ENCODE measurements around the gene KLHL3.

Gene KLHL3

GRCh38 chr5:137693307-137693950, 42.5 kb downstream of the KLHL3 start:
- Histone ChIP-seq H3K4me3 (ENCODE audit: low read depth, low read length) (no peak overlapping the region), H3K9me3 (ENCODE audit: control insufficient read depth, insufficient read depth, low read depth, low read length) (no peaks in the 10 kb centered on the region), H3K27ac (ENCODE audit: extremely low read depth, low read depth, low read length) (no peak overlapping the region), H3K36me3 (ENCODE audit: control insufficient read depth in 2 of 2, insufficient read depth in 1 of 2, low read length in 2 of 2) (peaks cover 0 to 9% of the 10 kb centered on the region in 2 experiments; a peak in 1 of 3 replicates), H3K4me1 (ENCODE audit: control insufficient read depth, insufficient read depth, low read length) (no peaks in the 10 kb centered on the region)
- CTCF ChIA-PET: interaction anchor here (1.3 to 1.8 kb wide), 2 partner anchors 9 to 33 kb away, joined by 4 to 9 read pairs; no protein-coding TSS in a partner anchor
- POLR2A ChIA-PET: no interaction called here
- TF ChIP-seq ZBTB8A (tag by site-specific recombination; IDR thresholded peaks at IDR 0.05): no peak
- TF ChIP-seq ZNF311 (tag by site-specific recombination; IDR thresholded peaks at IDR 0.05; ENCODE audit: borderline replicate concordance): no peak
- TF ChIP-seq ZNF660 (tag by site-specific recombination; IDR thresholded peaks at IDR 0.05): no peak
- no peak for TF ChIP-seq ZNF16 (tag by site-specific recombination; IDR thresholded peaks at IDR 0.05; ENCODE audit: low read depth)
- TF ChIP-seq ZNF48 (tag by site-specific recombination; IDR thresholded peaks at IDR 0.05): no peak
- no peak for TF ChIP-seq ZNF157 (tag by site-specific recombination; IDR thresholded peaks at IDR 0.05)
- no peak for TF ChIP-seq ZNF843 (tag by site-specific recombination; IDR thresholded peaks at IDR 0.05)
- TF ChIP-seq ZNF202 (tag by site-specific recombination; IDR thresholded peaks at IDR 0.05; ENCODE audit: borderline replicate concordance): no peak
- no peak for TF ChIP-seq KLF1 (tag by site-specific recombination; IDR thresholded peaks at IDR 0.05)
- no peak for TF ChIP-seq TSHZ1 (tag by site-specific recombination; IDR thresholded peaks at IDR 0.05; ENCODE audit: borderline replicate concordance)
- no peak for TF ChIP-seq SALL2 (tag by site-specific recombination; IDR thresholded peaks at IDR 0.05; ENCODE audit: borderline replicate concordance)
- no peak for TF ChIP-seq PBX3 (CRISPR knock-in tag; IDR thresholded peaks at IDR 0.05)
- no peak for TF ChIP-seq ZNF449 (tag by site-specific recombination; IDR thresholded peaks at IDR 0.05)
- TF ChIP-seq ZNF362 (tag by site-specific recombination; IDR thresholded peaks at IDR 0.05): no peak

- TF ChIP-seq ZNF146 (tag by site-specific recombination; IDR thresholded peaks at IDR 0.05) (peak; percentile 92), ZNF580 (tag by site-specific recombination; IDR thresholded peaks at IDR 0.05) (peak; percentile 27; the same call in 1 of the 2 replicates), GFI1B (tag by site-specific recombination; IDR thresholded peaks at IDR 0.05) (no peak), ZNF280D (tag by site-specific recombination; IDR thresholded peaks at IDR 0.05) (peak; percentile 76; the same call in 1 of the 2 replicates)
- Histone ChIP-seq H3K36me3 (ENCODE audit: control insufficient read depth in 2 of 2, insufficient read depth in 1 of 2, low read length in 2 of 2) (no peaks in the 10 kb centered on the region), H3K4me3 (ENCODE audit: low read depth, low read length) (no peak overlapping the region), H3K27ac (ENCODE audit: extremely low read depth, low read depth, low read length) (no peak overlapping the region), H3K4me1 (ENCODE audit: control insufficient read depth, insufficient read depth, low read length) (no peaks in the 10 kb centered on the region), H3K9me3 (ENCODE audit: control insufficient read depth, insufficient read depth, low read depth, low read length) (no peaks in the 10 kb centered on the region)
- CTCF ChIA-PET: no interaction called here
- POLR2A ChIA-PET: no interaction called here
Observed at GRCh38 chr5:137689306-137689705, 46.6 kb downstream of the KLHL3 start.
